A673 (cell line): ENCODE measurements around the gene MIPOL1. TPM values are rescaled to one million over a fixed set of nuclear protein-coding genes. Genes with fewer than 3 reads are reported as not detected.

Experiments
- BruUV-seq: library from RNA; stranded (reverse); fragments of 400-500 nt; replicated peaks from 2 replicates; lab custom pipeline; 2021; lab: Mats Ljungman, UMichigan
- CTCF ChIA-PET: fragments of 300-600 bp; sonication (Branson Sonifier 250); formaldehyde crosslinking; loops from one replicate; lab custom pipeline; 2022; ENCODE audit warnings: antibody characterized with exemption; lab: Charles Lee
- POLR2A ChIA-PET: fragments of 300-600 bp; sonication (Branson Sonifier 250); formaldehyde crosslinking; loops from one replicate; lab custom pipeline; 2022; ENCODE audit warnings: antibody characterized with exemption; ENCODE audit not compliant: low non-redundant PET; lab: Charles Lee
- DNase-seq: peaks from one replicate; pipeline ENCODE4 v3.0.0-alpha.2; 2015; ENCODE audit warnings: low spot score
- H3K27ac ChIP-seq: fragments of 200-600 bp; sonication (generic); 2 replicates; pipeline ENCODE4 v1.5.1; 2016; ENCODE audit warnings: mixed run types, low read depth, mild to moderate bottlenecking, mixed read lengths, antibody characterized with exemption, low read length; ENCODE audit not compliant: poor library complexity, severe bottlenecking
- H3K27me3 ChIP-seq: fragments of 200-600 bp; sonication (generic); replicated peaks from 2 replicates; pipeline ENCODE4 v1.6.1; 2017; ENCODE audit warnings: mixed run types, low read depth, mild to moderate bottlenecking, mixed read lengths, antibody characterized with exemption, low read length; ENCODE audit not compliant: insufficient read depth, poor library complexity
- H3K36me3 ChIP-seq: fragments of 200-600 bp; sonication (generic); 2 replicates; pipeline ENCODE4 v1.6.1; 2016; ENCODE audit warnings: mixed run types, mild to moderate bottlenecking, mixed read lengths, antibody characterized with exemption, low read length; ENCODE audit not compliant: insufficient read depth, poor library complexity, severe bottlenecking
- H3K4me1 ChIP-seq: fragments of 200-600 bp; sonication (generic); 2 replicates; pipeline ENCODE4 v1.6.1; 2017; ENCODE audit warnings: mixed run types, mild to moderate bottlenecking, mixed read lengths, antibody characterized with exemption, low read length; ENCODE audit not compliant: insufficient read depth, poor library complexity, severe bottlenecking
- H3K4me3 ChIP-seq: fragments of 200-600 bp; sonication (generic); 2 replicates; pipeline ENCODE4 v1.5.1; 2016; ENCODE audit warnings: low read depth, mixed run types, mild to moderate bottlenecking, mixed read lengths, low read length; ENCODE audit not compliant: poor library complexity, severe bottlenecking
- H3K9me3 ChIP-seq: fragments of 200-600 bp; sonication (generic); 2 replicates; pipeline ENCODE4 v1.6.1; 2016; ENCODE audit warnings: mixed run types, low read depth, mild to moderate bottlenecking, mixed read lengths, antibody characterized with exemption, low read length; ENCODE audit not compliant: poor library complexity, severe bottlenecking
- EZH2 ChIP-seq: fragments of 200-600 bp; sonication (generic); IDR thresholded peaks from 2 replicates; pipeline ENCODE4 v1.6.1; 2017; ENCODE audit warnings: borderline replicate concordance, low read depth, mild to moderate bottlenecking, mixed read lengths, antibody characterized with exemption, low read length; ENCODE audit not compliant: poor library complexity, severe bottlenecking
- intact Hi-C: fragments of 100-400 bp; cut with micrococcal nuclease; formaldehyde crosslinking; loops from one replicate; pipeline ENCODE4 v1.10.0; 2022; ENCODE audit not compliant: unreplicated experiment
- total RNA-seq: library from RNA; stranded (reverse); gene quantifications from 2 replicates; pipeline ENCODE4 v1.2.3, GENCODE V29; 2021
- TF ChIP-seq, protein P1 (sequence below): fragments of 300-800, 200-600 bp; sonication (generic); conservative IDR thresholded peaks from 2 replicates; pipeline ENCODE4 v1.5.1; 2017; ENCODE audit warnings: low read depth, mild to moderate bottlenecking, antibody characterized with exemption, low read length, moderate library complexity, mixed read lengths

The MIPOL1 gene
- total RNA-seq, 1 experiment from 2014 or later, result 15.0 TPM

DNA sequence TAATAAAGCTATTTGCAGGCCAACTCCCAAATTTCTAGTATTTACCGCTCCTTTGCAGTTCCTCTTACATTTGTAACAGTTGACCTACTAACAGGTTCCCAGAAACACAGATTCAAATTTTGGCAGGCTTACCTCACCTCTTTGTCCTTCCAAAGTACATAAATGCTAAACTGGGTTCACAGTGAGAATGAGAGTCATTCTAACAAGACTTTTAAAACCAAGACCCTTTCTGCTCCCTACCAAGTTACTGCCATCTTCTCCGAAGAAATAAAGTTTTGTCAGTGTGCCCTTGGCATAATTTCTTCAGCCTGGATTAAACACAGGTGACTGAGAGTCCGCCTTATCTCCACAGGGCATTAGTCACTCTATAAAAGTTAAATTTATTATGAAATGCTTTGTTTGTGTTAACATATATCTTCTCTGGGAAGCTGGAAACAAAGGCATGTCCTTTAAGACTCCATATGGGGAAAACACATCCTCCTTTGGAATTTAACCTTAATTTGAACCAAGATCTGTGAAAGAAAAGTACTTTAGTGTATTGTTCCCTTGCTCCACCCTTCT, 369.2 kb downstream of the MIPOL1 start:
- BruUV-seq, result no TSS peak
- no peak for DNase-seq
- intact Hi-C loops, result no loop called here
- Histone ChIP-seq H3K4me1 (no peaks in the 10 kb centered on the region), H3K4me3 (no peak overlapping the region), H3K27me3 (no peaks in the 10 kb centered on the region), H3K9me3 (no peaks in the 10 kb centered on the region), H3K27ac (no peak overlapping the region), H3K36me3 (no peaks in the 10 kb centered on the region)
- TF ChIP-seq, protein P1, sequence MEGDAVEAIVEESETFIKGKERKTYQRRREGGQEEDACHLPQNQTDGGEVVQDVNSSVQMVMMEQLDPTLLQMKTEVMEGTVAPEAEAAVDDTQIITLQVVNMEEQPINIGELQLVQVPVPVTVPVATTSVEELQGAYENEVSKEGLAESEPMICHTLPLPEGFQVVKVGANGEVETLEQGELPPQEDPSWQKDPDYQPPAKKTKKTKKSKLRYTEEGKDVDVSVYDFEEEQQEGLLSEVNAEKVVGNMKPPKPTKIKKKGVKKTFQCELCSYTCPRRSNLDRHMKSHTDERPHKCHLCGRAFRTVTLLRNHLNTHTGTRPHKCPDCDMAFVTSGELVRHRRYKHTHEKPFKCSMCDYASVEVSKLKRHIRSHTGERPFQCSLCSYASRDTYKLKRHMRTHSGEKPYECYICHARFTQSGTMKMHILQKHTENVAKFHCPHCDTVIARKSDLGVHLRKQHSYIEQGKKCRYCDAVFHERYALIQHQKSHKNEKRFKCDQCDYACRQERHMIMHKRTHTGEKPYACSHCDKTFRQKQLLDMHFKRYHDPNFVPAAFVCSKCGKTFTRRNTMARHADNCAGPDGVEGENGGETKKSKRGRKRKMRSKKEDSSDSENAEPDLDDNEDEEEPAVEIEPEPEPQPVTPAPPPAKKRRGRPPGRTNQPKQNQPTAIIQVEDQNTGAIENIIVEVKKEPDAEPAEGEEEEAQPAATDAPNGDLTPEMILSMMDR, result no peak
- no peak for TF ChIP-seq EZH2
- ChIA-PET POLR2A (no interaction called here), CTCF (no interaction called here)

DNA sequence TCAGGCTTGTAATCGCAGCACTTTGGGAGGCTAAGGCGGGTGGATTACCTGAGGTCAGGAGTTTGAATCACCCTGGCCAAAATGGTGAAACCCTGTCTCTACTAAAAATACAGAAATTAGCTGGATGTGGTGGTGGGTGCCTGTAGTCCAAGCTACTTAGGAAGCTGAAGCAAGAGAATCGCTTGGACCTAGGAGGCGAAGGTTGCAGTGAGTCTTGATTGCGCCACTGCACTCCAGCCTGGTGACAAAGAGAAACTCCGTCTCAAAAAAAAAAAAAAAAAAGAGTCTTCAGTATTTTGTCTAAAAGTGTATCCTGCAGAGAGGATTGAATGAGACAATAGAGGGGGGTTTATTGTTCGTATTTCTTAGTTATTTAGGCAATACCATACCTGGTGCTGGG, 372.0 kb downstream of the MIPOL1 start:
- ChIA-PET POLR2A (no interaction called here), CTCF (no interaction called here)
- no peaks in the 10 kb centered on the region for H3K4me1 ChIP-seq
- intact Hi-C loops, result no loop called here
- BruUV-seq, result no TSS peak
- H3K27me3 ChIP-seq, result no peaks in the 10 kb centered on the region
- no peaks in the 10 kb centered on the region for H3K36me3 ChIP-seq
- H3K4me3 ChIP-seq, result no peak overlapping the region
- DNase-seq, result no peak
- H3K9me3 ChIP-seq, result no peaks in the 10 kb centered on the region
- no peak overlapping the region for H3K27ac ChIP-seq
- TF ChIP-seq, protein P1, result no peak
- no peak for TF ChIP-seq EZH2

DNA sequence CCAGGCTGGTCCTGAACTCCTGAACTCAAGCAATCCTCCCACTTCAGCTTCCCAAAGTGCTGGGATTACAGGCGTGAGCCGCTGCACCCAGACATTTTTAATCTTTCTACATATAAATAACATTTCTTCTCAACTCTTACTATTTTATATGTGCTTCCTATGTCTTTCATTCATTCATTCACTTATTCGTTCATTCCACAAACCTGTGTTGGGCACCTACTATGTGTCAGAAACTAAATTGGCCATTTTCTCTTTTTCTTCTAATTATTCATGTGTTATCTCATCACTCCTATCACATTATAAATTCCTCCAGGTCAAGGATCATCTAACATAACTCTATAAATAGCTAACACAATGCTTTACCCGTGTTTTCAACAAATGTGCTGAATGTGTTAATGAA, 373.7 kb downstream of the MIPOL1 start:
- H3K36me3 ChIP-seq, result no peaks in the 10 kb centered on the region
- ChIA-PET POLR2A (no interaction called here), CTCF (no interaction called here)
- no peaks in the 10 kb centered on the region for H3K9me3 ChIP-seq
- H3K4me3 ChIP-seq, result no peak overlapping the region
- intact Hi-C loops, result no loop called here
- no peaks in the 10 kb centered on the region for H3K27me3 ChIP-seq
- TF ChIP-seq, protein P1, result no peak
- TF ChIP-seq EZH2, result no peak
- H3K4me1 ChIP-seq, result no peaks in the 10 kb centered on the region
- BruUV-seq, result no TSS peak
- H3K27ac ChIP-seq, result no peak overlapping the region
- no peak for DNase-seq
